ENCODE data around the gene SHH.
A peak's percentile ranks its signal among the peaks of the same experiment; 100 is the strongest.

Gene SHH

DNA sequence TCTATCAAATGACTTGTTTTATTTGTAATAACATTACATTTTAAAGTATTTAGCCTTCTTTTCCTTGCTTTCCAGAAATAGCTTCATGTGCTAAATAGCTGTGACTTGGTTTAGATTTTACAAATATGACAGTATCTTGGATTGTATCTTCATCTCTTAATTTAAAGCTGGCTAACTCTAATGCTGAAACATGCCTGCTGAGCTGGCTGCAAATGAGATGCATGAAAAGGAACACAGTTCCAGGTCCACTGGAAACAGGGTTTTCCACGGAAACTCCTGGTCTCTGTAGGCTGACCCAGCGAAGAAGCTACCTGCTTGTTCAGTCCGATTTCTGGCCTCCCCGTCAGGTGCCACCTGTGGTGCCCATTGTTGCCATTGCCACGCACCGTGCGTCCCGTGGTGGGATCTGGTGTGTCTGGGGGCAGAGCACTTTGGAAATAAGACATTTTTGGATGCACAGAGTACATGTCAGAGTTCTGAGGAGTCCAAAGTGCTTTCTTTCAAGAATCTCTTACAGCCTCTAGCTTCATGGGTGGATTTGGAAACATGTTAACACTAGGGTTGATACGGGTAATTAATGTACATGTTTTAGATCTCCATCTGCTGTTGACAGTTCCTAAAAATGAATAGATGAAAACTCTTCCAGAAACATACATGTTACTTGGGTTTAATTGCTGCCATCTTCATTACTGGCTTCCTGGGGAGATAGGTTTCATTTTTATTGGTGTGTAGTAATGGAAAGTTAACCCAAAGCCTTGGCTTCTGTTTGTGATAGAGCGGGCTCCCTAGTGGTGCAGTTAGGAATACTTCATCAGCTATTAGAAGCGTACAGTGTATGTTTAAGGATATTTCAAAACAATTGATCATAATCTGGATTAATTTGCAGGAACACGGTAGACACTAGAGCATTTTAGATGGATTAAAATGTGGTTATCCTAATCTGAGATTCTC lies 45.0 kb downstream of the SHH start:
- ATAC-seq, result peak; percentile 36; the same call in 2 of the 3 replicates

DNA sequence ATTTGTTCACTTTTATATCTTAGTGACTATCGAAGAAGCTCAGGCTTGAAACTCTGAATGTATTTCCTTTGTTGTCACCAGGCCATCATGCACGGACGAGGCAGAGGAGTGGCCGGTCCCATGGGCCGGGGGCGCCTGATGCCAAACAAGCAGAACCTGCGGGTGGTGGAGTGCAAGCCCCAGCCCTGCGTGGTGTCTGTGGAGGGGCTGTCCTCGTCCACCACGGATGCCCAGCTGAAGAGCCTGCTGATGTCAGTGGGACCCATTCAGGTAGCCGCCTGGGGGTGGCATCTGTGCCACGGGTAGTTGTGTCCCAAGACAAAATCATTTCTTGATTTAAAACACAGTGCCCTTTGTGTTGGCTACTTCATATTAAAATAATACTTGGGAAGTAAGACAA lies 45.9 kb downstream of the SHH start:
- ATAC-seq, result no peak
- TF ChIP-seq ISL1 (CRISPR knock-in tag; IDR thresholded peaks at IDR 0.05) (no peak), ARNTL (CRISPR knock-in tag; IDR thresholded peaks at IDR 0.05; ENCODE audit: borderline replicate concordance, low read depth) (no peak), ZNF565 (CRISPR knock-in tag; conservative IDR thresholded peaks at IDR 0.05; ENCODE audit: low read depth) (no peak), ZFP30 (CRISPR knock-in tag; IDR thresholded peaks at IDR 0.05) (no peak), PPARA (CRISPR knock-in tag; IDR thresholded peaks at IDR 0.05; ENCODE audit: borderline replicate concordance) (no peak), ZNF70 (CRISPR knock-in tag; IDR thresholded peaks at IDR 0.05) (no peak), ZFP3 (CRISPR knock-in tag; IDR thresholded peaks at IDR 0.05) (no peak), ESRRG (CRISPR knock-in tag; IDR thresholded peaks at IDR 0.05) (no peak), CSDC2 (CRISPR knock-in tag; IDR thresholded peaks at IDR 0.05) (no peak), ZC3H10 (CRISPR knock-in tag; IDR thresholded peaks at IDR 0.05) (no peak), GLIS3 (CRISPR knock-in tag; IDR thresholded peaks at IDR 0.05) (no peak), SNAI2 (CRISPR knock-in tag; IDR thresholded peaks at IDR 0.05) (no peak)
- TF ChIP-seq, protein P1, sequence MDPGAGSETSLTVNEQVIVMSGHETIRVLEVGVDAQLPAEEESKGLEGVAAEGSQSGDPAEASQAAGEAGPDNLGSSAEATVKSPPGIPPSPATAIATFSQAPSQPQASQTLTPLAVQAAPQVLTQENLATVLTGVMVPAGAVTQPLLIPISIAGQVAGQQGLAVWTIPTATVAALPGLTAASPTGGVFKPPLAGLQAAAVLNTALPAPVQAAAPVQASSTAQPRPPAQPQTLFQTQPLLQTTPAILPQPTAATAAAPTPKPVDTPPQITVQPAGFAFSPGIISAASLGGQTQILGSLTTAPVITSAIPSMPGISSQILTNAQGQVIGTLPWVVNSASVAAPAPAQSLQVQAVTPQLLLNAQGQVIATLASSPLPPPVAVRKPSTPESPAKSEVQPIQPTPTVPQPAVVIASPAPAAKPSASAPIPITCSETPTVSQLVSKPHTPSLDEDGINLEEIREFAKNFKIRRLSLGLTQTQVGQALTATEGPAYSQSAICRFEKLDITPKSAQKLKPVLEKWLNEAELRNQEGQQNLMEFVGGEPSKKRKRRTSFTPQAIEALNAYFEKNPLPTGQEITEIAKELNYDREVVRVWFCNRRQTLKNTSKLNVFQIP (CRISPR knock-in tag; IDR thresholded peaks at IDR 0.05; ENCODE audit: borderline replicate concordance, low read depth), result no peak
- TF ChIP-seq, protein P2, sequence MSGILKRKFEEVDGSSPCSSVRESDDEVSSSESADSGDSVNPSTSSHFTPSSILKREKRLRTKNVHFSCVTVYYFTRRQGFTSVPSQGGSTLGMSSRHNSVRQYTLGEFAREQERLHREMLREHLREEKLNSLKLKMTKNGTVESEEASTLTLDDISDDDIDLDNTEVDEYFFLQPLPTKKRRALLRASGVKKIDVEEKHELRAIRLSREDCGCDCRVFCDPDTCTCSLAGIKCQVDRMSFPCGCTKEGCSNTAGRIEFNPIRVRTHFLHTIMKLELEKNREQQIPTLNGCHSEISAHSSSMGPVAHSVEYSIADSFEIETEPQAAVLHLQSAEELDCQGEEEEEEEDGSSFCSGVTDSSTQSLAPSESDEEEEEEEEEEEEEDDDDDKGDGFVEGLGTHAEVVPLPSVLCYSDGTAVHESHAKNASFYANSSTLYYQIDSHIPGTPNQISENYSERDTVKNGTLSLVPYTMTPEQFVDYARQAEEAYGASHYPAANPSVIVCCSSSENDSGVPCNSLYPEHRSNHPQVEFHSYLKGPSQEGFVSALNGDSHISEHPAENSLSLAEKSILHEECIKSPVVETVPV (CRISPR knock-in tag; IDR thresholded peaks at IDR 0.05), result no peak

More for the DNA sequence above, 45.0 kb downstream of the SHH start:
- TF ChIP-seq ZC3H10 (CRISPR knock-in tag; IDR thresholded peaks at IDR 0.05) (no peak), TOX (CRISPR knock-in tag; IDR thresholded peaks at IDR 0.05; ENCODE audit: borderline replicate concordance) (no peak), BACH2 (CRISPR knock-in tag; IDR thresholded peaks at IDR 0.05; ENCODE audit: borderline replicate concordance) (no peak), ZFP30 (CRISPR knock-in tag; IDR thresholded peaks at IDR 0.05) (no peak), ZNF565 (CRISPR knock-in tag; conservative IDR thresholded peaks at IDR 0.05; ENCODE audit: low read depth) (no peak), ISL1 (CRISPR knock-in tag; IDR thresholded peaks at IDR 0.05) (no peak), ARNTL (CRISPR knock-in tag; IDR thresholded peaks at IDR 0.05; ENCODE audit: borderline replicate concordance, low read depth) (no peak)
- TF ChIP-seq, protein P3, sequence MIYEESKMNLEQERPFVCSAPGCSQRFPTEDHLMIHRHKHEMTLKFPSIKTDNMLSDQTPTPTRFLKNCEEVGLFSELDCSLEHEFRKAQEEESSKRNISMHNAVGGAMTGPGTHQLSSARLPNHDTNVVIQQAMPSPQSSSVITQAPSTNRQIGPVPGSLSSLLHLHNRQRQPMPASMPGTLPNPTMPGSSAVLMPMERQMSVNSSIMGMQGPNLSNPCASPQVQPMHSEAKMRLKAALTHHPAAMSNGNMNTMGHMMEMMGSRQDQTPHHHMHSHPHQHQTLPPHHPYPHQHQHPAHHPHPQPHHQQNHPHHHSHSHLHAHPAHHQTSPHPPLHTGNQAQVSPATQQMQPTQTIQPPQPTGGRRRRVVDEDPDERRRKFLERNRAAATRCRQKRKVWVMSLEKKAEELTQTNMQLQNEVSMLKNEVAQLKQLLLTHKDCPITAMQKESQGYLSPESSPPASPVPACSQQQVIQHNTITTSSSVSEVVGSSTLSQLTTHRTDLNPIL (CRISPR knock-in tag; IDR thresholded peaks at IDR 0.05; ENCODE audit: low read depth), result no peak
- TF ChIP-seq, protein P2 (CRISPR knock-in tag; IDR thresholded peaks at IDR 0.05), result no peak

DNA sequence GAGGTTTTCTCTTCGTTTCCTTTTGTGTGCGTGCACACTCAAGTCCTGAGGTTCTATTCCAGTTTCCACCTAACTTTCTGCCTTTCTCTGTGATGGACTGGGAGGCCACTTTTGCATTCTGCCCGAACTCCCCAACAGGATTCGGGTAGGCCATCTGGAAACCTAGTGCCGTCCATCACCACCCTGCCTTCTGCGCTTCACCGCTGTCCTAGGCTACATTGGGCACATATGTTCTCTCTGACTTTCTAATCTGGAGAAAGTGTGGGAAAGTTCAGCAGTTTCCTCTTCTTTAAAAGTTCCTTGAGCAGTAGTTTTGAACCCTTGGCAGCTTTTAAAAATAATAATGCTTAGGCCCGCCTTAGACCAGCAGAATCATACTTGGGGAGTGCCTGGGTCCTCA lies 46.8 kb downstream of the SHH start:
- TF ChIP-seq ZFP30 (CRISPR knock-in tag; IDR thresholded peaks at IDR 0.05), result no peak
- TF ChIP-seq BACH2 (CRISPR knock-in tag; IDR thresholded peaks at IDR 0.05; ENCODE audit: borderline replicate concordance), result no peak
- TF ChIP-seq GLIS3 (CRISPR knock-in tag; IDR thresholded peaks at IDR 0.05), result no peak
- no peak for TF ChIP-seq ISL1 (CRISPR knock-in tag; IDR thresholded peaks at IDR 0.05)
- no peak for TF ChIP-seq ZNF8 (CRISPR knock-in tag; IDR thresholded peaks at IDR 0.05)
- TF ChIP-seq ARNTL (CRISPR knock-in tag; IDR thresholded peaks at IDR 0.05; ENCODE audit: borderline replicate concordance, low read depth), result no peak
- no peak for TF ChIP-seq TCF4 (CRISPR knock-in tag; IDR thresholded peaks at IDR 0.05; ENCODE audit: borderline replicate concordance)
- TF ChIP-seq, protein P3 (CRISPR knock-in tag; IDR thresholded peaks at IDR 0.05; ENCODE audit: low read depth), result no peak
- TF ChIP-seq ZNF70 (CRISPR knock-in tag; IDR thresholded peaks at IDR 0.05), result no peak
- TF ChIP-seq, protein P4, sequence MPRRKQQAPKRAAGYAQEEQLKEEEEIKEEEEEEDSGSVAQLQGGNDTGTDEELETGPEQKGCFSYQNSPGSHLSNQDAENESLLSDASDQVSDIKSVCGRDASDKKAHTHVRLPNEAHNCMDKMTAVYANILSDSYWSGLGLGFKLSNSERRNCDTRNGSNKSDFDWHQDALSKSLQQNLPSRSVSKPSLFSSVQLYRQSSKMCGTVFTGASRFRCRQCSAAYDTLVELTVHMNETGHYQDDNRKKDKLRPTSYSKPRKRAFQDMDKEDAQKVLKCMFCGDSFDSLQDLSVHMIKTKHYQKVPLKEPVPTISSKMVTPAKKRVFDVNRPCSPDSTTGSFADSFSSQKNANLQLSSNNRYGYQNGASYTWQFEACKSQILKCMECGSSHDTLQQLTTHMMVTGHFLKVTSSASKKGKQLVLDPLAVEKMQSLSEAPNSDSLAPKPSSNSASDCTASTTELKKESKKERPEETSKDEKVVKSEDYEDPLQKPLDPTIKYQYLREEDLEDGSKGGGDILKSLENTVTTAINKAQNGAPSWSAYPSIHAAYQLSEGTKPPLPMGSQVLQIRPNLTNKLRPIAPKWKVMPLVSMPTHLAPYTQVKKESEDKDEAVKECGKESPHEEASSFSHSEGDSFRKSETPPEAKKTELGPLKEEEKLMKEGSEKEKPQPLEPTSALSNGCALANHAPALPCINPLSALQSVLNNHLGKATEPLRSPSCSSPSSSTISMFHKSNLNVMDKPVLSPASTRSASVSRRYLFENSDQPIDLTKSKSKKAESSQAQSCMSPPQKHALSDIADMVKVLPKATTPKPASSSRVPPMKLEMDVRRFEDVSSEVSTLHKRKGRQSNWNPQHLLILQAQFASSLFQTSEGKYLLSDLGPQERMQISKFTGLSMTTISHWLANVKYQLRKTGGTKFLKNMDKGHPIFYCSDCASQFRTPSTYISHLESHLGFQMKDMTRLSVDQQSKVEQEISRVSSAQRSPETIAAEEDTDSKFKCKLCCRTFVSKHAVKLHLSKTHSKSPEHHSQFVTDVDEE (CRISPR knock-in tag; IDR thresholded peaks at IDR 0.05), result no peak
- TF ChIP-seq ZFP3 (CRISPR knock-in tag; IDR thresholded peaks at IDR 0.05), result no peak
- no peak for TF ChIP-seq TOX (CRISPR knock-in tag; IDR thresholded peaks at IDR 0.05; ENCODE audit: borderline replicate concordance)
- TF ChIP-seq ESRRG (CRISPR knock-in tag; IDR thresholded peaks at IDR 0.05), result no peak
- TF ChIP-seq CSDC2 (CRISPR knock-in tag; IDR thresholded peaks at IDR 0.05), result no peak
- no peak for ATAC-seq

Data from SK-N-SH treated with all-trans-retinoic acid at 6 μM for 48 hours (cell line).